GM19452 (cell line): ENCODE measurements around the gene HHATL.
A peak's percentile ranks its signal among the peaks of the same experiment; 100 is the strongest.

ENCODE experiments used
- ATAC-seq: cut with Tn5 transposase; IDR thresholded peaks from one replicate; pipeline ENCODE4 v1.9.1; 2021; ENCODE audit not compliant: unreplicated experiment

Gene HHATL

GRCh38 chr3:42654331-42655201 is 48.0 kb downstream of the HHATL start:
- ATAC-seq = no peak

DNA sequence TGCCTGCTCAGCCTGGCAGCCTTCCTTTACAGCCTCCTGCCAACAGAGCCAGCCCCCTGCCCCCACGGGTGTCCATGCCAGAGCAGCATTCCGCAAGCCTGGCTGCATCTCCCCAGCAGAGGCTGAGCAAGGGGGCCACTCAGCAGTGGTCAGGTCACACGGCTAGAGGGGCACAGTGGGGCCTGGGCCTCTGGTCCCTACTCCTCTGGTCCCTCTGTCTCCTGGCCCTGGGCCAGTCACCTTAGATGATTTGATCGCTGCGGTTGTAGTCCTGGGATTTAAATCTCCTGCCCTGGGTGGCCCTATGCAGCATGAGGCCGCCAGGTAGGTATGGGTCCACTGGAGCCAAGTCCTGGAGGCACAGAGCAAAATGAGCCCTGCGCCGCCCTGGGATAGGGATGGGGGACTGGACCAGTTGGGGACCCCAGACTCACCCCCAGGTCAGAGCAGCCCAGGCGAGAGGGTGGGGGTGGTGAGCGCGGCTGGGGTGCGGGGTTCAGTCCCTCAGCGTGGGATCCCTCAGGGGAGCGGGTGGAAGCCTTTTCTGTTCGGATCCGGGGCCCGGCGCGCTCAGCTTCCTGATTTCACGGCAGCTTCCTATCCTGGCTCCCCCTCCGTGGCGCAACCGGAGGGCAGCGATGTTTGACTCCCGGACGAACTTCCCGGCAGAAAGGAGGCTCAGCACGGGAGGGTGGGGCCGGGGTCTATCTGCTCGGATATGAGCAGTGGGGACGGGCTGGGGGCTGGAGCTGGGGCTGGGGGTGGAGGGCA is 48.9 kb downstream of the HHATL start, which contains the start of gene ZBTB47:
Gene ZBTB47 (plus strand): TSS at position 138 of the 771 bp plus-strand sequence. CDS start 4,659 bp downstream, outside the sequence.
- ATAC-seq = no peak

- ATAC-seq = no peak
Measured at GRCh38 chr3:42653303-42653559, 49.4 kb downstream of the HHATL start.

DNA sequence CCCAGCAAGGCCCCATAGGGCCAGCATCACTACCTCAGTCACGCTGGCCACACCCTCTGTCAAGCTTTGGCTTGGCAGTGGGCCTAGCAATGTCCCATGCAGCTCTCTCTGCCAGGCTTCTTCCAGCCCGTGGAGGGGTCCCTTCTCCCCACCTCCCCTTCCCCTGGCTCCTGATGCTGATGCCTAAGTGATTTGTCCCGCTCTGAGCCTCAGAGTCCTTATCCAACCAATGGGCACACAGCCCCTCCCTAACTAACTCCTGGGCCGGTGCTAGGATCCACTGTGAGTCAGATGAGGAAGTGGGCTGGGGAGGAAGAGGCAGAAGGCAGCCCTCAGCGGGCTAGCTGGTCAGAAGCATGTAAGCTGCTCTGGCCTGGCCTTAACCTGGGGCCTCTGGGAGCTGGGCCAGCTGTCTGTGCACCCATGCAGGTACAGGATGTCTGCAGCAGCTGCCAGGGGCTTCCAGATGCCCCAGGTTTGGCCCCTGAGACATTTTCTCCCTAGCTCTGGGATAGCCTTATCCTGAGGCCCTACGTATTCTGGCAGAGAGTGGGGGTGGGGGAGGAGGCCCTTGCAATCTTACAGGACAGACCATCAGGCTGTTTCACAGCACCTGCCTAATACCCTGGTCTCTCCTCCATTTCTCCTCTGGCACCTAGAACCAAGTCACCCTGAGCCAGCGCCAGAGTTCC is 49.8 kb downstream of the HHATL start:
- ATAC-seq = peak; percentile 68

DNA sequence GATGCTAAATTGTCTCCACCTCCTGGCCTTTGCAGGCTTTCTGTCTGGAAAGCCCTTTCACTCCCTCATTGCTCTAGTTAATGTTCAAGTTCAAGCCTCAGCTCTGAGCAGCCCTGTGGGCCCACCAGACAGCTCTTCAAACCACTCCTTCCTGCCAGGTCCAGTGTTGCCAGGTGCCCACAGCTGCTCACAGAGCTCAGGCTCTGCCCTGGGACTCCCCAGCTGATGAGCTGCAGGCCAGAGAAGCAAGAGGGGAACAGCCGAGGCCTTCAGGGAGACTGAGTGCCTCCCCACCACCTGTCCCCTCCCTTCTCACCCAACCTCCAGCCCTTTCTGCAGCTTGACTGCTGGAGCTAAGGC is 50.4 kb downstream of the HHATL start:
- peak; percentile 33 for ATAC-seq

- no peak for ATAC-seq
Measured at GRCh38 chr3:42651248-42652091, 51.1 kb downstream of the HHATL start.

- no peak for ATAC-seq
Measured at GRCh38 chr3:42649783-42650182, 52.8 kb downstream of the HHATL start.

- no peak for ATAC-seq
Measured at GRCh38 chr3:42649006-42649405, 53.6 kb downstream of the HHATL start.

DNA sequence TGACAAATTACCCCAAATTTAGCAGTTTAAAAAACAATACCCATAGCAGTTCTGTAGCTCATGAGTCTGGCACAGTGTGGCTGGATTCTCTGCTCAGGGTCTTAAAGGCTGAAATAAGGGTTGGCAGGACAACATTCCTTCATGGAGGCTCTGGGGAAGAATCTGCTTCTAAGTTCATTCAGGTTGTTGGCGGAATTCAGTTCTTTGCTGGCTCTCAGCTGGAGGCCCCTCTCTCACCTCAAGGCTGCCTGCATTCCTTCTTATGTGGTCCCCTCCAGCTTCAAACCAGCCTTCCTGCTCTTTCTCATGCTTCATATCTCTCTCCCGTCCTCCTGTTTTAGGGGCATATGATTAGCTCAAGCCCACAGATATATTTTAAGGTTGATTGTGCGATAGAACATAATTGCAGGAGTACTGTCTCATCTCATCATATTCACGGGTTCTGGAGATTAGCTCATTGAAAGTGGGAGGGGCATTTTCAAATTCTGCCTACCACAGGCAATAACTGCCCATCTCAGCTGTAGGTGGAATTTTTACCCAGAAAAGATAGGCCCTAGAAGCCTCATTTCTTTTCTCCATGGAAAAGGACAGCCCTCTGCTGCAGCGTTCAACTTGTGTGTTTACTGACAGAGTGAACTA is 54.7 kb downstream of the HHATL start:
- no peak for ATAC-seq
